Measurements from ENCODE around the gene CYP4F8.

GRCh38 chr19:15584541-15585115 lies 30.4 kb upstream of the CYP4F8 start:
- TF ChIP-seq, protein P1, sequence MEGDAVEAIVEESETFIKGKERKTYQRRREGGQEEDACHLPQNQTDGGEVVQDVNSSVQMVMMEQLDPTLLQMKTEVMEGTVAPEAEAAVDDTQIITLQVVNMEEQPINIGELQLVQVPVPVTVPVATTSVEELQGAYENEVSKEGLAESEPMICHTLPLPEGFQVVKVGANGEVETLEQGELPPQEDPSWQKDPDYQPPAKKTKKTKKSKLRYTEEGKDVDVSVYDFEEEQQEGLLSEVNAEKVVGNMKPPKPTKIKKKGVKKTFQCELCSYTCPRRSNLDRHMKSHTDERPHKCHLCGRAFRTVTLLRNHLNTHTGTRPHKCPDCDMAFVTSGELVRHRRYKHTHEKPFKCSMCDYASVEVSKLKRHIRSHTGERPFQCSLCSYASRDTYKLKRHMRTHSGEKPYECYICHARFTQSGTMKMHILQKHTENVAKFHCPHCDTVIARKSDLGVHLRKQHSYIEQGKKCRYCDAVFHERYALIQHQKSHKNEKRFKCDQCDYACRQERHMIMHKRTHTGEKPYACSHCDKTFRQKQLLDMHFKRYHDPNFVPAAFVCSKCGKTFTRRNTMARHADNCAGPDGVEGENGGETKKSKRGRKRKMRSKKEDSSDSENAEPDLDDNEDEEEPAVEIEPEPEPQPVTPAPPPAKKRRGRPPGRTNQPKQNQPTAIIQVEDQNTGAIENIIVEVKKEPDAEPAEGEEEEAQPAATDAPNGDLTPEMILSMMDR (IDR thresholded peaks at IDR 0.05), result peak; percentile 55 to 87 (median 83)
- TF ChIP-seq POLR2A (IDR thresholded peaks at IDR 0.05), result no peak

Data from Peyer's patch (tissue), 4 donors.